Measurements from ENCODE around the gene EIF4G1.
A peak's percentile ranks its signal among the peaks of the same experiment; 100 is the strongest.
"Not testable (repeated sequence)": the region's sequence is repeated elsewhere in the genome, so short reads cannot be mapped to it uniquely, and the experiment has no call there.

EIF4G1 gene

DNA sequence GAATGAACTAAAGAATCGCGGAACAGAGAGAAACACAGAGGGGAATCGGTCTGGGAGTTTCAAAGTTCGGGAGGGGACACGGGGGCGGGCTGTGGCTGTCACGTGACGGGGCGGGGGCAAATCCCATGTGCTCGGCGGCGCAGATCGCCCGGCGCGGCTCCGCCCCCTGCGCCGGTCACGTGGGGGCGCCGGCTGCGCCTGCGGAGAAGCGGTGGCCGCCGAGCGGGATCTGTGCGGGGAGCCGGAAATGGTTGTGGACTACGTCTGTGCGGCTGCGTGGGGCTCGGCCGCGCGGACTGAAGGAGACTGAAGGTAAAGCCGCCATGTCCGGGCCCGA, at the start of gene EIF4G1:
TSS of gene EIF4G1 (plus strand) at position 244 of the 337 bp plus-strand sequence. CDS start 1,191 bp downstream, outside the sequence.
- DNase-seq: peak; percentile 91

DNA sequence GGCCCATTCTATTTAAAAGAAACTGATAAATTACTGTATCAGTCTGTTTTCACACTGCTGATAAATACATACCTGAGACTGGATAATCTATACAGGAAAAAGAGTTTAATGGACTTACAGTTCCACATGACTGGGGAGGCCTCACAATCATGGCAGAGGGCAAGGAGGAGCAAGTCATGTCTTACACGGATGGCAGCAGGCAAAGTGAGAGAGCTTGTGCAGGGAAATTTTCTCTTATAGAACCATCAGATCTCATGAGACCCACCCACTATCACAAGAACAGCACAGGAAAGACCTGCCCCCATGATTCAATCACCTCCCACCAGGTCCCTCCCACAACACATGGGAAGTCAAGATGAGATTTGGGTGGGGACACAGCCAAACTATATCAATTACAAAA, 47.2 kb upstream of the EIF4G1 start:
- not testable (repeated sequence) for DNase-seq

DNA sequence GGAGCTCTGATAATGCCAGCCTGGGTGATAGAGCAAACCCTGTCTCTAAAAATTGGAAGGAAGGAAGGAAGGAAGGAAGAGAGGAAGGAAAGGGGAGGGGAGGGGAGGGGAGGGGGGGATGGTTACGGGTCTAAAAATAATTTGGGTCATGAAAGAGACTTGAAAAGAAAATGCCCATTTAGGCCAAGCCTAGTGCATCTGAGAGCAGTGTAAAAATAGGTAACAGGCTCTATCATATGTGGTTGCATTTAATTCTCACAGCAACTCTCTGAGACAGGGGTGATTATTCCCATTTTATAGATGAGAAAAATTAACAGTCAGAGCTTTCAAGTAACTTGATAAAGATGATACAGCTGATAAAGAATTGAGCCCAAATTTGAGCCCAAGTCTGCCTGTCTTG, 42.1 kb upstream of the EIF4G1 start:
- no peak for DNase-seq

GRCh38 chr3:184275381-184275701, 39.1 kb upstream of the EIF4G1 start:
- no peak for DNase-seq

DNA sequence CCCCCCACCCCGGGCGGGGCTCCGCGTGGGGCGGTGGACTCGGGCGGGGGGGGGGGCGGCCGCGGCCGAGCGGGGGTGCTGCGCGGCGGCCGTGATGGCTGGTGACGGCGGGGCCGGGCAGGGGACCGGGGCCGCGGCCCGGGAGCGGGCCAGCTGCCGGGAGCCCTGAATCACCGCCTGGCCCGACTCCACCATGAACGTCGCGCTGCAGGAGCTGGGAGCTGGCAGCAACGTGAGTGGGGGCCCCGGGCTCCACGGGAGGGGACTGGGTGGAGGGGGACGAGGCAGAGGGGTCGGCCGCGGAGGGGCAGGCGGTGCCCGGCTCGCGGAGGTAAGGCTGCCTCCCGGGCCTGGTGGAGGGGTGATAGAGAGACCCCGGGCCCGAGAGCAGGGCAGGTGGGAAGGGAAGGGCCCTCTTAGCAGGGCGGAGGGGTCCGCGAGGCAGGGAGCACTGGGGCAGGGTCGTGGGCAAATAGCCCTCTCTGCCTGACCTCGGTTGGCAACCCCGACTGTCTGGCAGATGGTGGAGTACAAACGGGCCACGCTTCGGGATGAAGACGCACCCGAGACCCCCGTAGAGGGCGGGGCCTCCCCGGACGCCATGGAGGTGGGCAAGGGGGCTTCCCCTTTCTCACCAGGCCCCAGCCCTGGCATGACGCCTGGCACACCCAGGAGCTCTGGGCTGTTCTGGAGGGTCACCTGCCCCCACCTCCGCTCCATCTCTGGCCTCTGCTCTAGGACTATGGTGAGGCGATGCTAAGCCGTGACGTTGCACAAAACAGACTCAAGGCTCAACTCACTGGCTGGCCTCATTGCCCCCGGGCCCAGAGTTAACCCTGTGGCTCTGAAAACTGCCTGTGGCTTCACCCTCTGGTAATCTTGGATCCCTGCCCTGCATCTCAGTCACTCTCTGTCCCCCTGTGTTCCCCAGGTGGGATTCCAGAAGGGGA, 38.2 kb upstream of the EIF4G1 start, which contains the start of gene ECE2:
TSS of gene ECE2 (plus strand) at position 62 of the 950 bp plus-strand sequence. CDS start at position 194, 132 bp downstream.
- DNase-seq: no peak

- DNase-seq: no peak
Observed at GRCh38 chr3:184277366-184277765, 37.0 kb upstream of the EIF4G1 start.

GRCh38 chr3:184282941-184283340, 31.5 kb upstream of the EIF4G1 start:
- DNase-seq: no peak

- no peak for DNase-seq
Observed at GRCh38 chr3:184283681-184284080, 30.7 kb upstream of the EIF4G1 start.

DNA sequence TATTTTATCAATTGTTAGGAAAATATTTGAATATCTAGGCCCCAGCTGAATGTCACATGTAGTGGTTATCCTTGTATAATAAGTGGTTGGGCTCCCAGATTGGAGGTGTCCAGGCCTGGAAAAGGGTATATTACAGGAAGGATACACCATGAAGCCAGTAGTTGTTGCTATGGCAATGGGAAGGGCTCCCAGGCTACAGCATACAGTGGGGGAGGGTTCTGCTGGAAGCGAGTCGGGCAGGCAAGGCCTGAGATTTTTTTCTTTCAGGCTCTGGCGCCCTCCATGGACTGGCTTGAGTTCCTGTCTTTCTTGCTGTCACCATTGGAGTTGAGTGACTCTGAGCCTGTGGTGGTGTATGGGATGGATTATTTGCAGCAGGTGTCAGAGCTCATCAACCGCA, 29.7 kb upstream of the EIF4G1 start:
- peak; percentile 67 for DNase-seq

DNA sequence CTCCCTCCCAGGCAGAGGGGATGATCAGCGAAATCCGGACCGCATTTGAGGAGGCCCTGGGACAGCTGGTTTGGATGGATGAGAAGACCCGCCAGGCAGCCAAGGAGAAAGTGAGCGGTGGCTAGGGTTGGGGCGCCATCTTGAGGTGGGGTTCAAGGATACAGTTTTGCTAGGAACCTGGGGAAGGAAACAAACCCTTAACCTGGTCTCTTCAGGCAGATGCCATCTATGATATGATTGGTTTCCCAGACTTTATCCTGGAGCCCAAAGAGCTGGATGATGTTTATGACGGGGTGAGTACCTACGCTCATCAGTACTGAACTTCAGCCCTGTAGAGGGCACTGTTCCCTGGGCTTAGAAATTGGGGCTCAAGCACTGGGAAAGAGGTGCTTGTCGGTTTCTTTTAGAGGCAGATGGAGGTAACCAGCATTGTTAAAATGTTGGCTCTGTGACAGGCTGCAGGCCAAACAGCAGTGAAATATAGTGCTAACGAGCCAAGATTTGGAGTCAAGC, 24.9 kb upstream of the EIF4G1 start:
- peak; percentile 70 for DNase-seq

DNA sequence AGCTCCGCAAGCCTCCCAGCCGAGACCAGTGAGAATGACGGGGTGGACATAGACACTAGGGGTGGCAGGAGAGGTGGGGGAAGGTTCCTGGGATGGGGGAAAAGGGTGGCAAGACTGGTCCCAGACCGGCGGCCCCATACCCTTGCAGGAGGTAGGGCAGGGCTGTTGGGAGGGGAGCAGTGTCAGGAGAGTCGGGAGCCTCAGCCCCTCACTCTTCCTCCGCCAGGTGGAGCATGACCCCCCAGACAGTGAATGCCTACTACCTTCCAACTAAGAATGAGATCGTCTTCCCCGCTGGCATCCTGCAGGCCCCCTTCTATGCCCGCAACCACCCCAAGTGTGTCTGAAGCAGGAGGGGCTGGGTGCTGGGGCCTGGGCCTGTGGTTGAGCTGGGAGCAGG, 24.1 kb upstream of the EIF4G1 start:
- DNase-seq: no peak

GRCh38 chr3:184291044-184291737, 23.2 kb upstream of the EIF4G1 start:
- DNase-seq: no peak

- DNase-seq: no peak
Observed at GRCh38 chr3:184291738-184292445, 22.5 kb upstream of the EIF4G1 start.

DNA sequence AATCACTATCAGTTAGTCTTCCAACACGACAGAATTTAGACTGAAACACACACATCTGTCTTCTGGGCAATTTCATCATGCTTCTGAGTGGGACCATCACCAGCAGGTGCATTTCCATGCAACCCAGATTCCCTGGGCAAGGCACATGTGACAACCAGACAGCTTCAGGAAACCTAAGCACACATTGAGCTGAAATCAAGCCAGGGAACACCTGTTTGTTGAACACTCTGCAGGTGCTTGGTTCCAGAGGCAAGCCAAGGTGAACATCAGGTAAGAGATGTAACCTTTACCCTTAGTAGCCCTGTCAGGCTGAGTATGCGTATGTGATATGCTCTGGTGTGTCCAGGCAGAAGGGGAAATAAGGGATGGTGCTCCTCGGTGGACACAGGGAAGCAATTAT, 18.6 kb upstream of the EIF4G1 start:
- DNase-seq: no peak

DNA sequence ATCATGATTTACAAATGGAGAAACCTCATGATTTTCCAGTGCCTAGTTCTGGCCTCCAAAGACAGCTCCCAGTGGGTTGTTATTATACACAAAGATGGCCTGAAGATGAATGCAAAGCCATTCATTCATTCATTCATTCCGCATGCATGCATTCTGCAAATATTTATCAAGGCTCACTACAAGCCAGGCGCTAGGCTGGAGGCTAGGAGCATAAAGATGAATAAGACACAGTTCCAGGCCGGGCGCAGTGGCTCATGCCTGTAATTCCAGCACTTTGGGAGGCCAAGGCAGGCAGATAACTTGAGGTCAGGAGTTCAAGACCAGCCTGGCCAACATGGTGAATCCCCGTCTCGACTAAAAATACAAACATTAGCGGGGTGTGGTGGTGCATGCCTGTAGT, 17.8 kb upstream of the EIF4G1 start:
- no peak for DNase-seq

- peak; percentile 95 for DNase-seq
Observed at GRCh38 chr3:184298759-184299487, 15.5 kb upstream of the EIF4G1 start, which contains the start of gene PSMD2. Gene PSMD2 (plus strand): TSS chr3:184299241. CDS start chr3:184299267, 26 bp downstream.

- no peak for DNase-seq
Observed at GRCh38 chr3:184299488-184300377, 14.7 kb upstream of the EIF4G1 start.

DNA sequence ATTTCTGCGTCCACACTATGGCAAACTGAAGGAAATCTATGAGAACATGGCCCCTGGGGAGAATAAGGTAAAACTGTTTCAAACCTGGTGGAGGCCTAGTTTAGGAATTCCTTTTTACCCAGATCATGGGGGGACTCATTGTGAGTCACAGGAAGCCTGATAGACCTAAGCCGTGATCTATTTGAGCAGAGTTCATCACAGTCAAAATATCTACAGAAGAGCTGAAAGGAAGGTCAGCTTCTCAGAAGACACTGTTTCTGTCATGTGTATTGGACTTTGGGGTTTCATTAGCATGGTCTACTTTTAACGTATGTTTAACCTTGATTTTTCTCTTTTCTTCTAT, 14.1 kb upstream of the EIF4G1 start:
- no peak for DNase-seq

- DNase-seq: peak; percentile 66
Observed at GRCh38 chr3:184305577-184305976, 8.8 kb upstream of the EIF4G1 start.

DNA sequence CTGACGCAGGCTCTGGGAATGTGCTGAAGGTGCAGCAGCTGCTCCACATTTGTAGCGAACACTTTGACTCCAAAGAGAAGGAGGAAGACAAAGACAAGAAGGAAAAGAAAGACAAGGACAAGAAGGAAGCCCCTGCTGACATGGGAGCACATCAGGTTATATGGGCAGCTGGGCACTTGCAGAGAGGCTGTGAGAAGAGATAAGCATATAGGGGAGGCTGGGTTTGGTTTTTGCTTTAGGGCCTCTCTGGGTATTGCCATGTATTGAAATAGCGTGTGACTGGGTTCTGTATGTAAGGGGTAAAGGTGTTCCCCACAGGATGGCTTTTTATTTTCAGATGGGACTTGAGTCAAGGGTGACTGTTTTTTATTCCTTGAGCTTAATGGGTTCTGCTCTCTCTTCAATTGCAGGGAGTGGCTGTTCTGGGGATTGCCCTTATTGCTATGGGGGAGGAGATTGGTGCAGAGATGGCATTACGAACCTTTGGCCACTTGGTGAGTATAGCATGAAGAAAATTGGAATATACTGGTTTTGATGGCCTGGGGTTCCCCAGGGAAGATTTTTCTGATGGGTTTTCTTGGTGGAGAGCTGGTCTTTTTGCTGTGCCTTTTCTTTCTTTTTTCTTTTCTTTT, 7.9 kb upstream of the EIF4G1 start:
- peak; percentile 84 for DNase-seq

DNA sequence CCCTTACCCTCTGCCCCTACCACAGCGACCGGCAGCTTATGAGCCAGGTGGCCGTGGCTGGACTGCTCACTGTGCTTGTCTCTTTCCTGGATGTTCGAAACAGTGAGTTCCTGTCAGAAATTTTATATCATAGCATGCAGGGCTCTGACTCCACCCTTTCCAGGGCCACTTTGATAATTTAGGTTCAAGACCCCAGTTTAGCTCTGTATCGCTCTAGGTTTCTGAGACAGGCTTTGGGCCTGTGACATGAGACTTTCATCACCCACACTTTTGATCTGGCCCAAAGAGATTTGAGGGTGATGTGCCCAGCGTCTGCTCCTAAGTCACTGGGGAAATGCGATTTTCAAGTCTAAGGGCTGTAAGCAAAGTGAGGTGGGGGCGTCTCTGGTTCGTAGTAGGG, 6.5 kb upstream of the EIF4G1 start:
- DNase-seq: peak; percentile 54
